HepG2 (cell line): Measurements from ENCODE around the gene EPHA1. TPM values are rescaled to one million over a fixed set of nuclear protein-coding genes. Genes with fewer than 3 reads are reported as not detected.

Source experiments
- CBFB ChIP-seq: sonication (generic); formaldehyde crosslinking; IDR thresholded peaks from 2 replicates; pipeline ENCODE4 v1.4.0; 2020; ENCODE audit warnings: missing genetic modification reagents
- CENPT ChIP-seq: sonication (generic); formaldehyde crosslinking; IDR thresholded peaks from 2 replicates; pipeline ENCODE4 v1.8.0; 2022; ENCODE audit warnings: low read depth, mild to moderate bottlenecking, moderate library complexity, missing genetic modification reagents
- HOXA3 ChIP-seq: sonication (generic); formaldehyde crosslinking; IDR thresholded peaks from 2 replicates; pipeline ENCODE4 v1.5.0; 2020; ENCODE audit warnings: missing genetic modification reagents
- PHF20 ChIP-seq: sonication (generic); formaldehyde crosslinking; IDR thresholded peaks from 2 replicates; pipeline ENCODE4 v1.5.0; 2020; ENCODE audit warnings: mild to moderate bottlenecking, missing genetic modification reagents
- PRDM15 ChIP-seq: sonication (generic); formaldehyde crosslinking; IDR thresholded peaks from 2 replicates; pipeline ENCODE4 v1.4.0; 2020; ENCODE audit warnings: missing genetic modification reagents
- SALL1 ChIP-seq: sonication (generic); formaldehyde crosslinking; IDR thresholded peaks from 2 replicates; pipeline ENCODE4 v1.8.0; 2022; ENCODE audit warnings: mild to moderate bottlenecking, missing genetic modification reagents
- TP53 ChIP-seq: sonication (generic); formaldehyde crosslinking; conservative IDR thresholded peaks from 2 replicates; pipeline ENCODE4 v1.4.0; 2020; ENCODE audit warnings: missing genetic modification reagents
- TRIM24 ChIP-seq: sonication (generic); formaldehyde crosslinking; IDR thresholded peaks from 2 replicates; pipeline ENCODE4 v1.8.0; 2022; ENCODE audit warnings: mild to moderate bottlenecking, missing genetic modification reagents
- ZNF232 ChIP-seq: sonication (generic); formaldehyde crosslinking; IDR thresholded peaks from 2 replicates; pipeline ENCODE4 v1.4.0; 2020; ENCODE audit warnings: missing genetic modification reagents, borderline replicate concordance
- ZNF274 ChIP-seq: sonication (generic); formaldehyde crosslinking; IDR thresholded peaks from 2 replicates; pipeline ENCODE4 v1.5.1; 2020; ENCODE audit warnings: mild to moderate bottlenecking, missing genetic modification reagents
- ZNF569 ChIP-seq: sonication (generic); formaldehyde crosslinking; IDR thresholded peaks from 2 replicates; pipeline ENCODE4 v1.5.0; 2020; ENCODE audit warnings: mild to moderate bottlenecking, missing genetic modification reagents, moderate library complexity, borderline replicate concordance
- ZNF737 ChIP-seq: sonication (generic); formaldehyde crosslinking; IDR thresholded peaks from 2 replicates; pipeline ENCODE4 v1.5.0; 2020; ENCODE audit warnings: missing genetic modification reagents, mild to moderate bottlenecking, borderline replicate concordance
- ZNF891 ChIP-seq: sonication (generic); formaldehyde crosslinking; IDR thresholded peaks from 2 replicates; pipeline ENCODE4 v1.5.0; 2020; ENCODE audit warnings: mild to moderate bottlenecking, missing genetic modification reagents
- polyA plus RNA-seq, 8 experiments: library from polyadenylated mRNA; depleted of rRNA in 3 of 8; stranded (reverse) in 7 of 8; unstranded in 1 of 8; fragments of >200 nt; fragmentation: Illumina TruSeq in 4 of 8; extraction: Trizol in 4 of 8; gene quantifications; 2 replicates each; pipeline versions ENCODE4 v1.2.1 to v1.2.3, GENCODE V29; 2011 to 2016; ENCODE audit warnings: low read depth in 4 of 8, missing spikeins in 1 of 8, mixed read lengths in 1 of 8; ENCODE audit not compliant: insufficient read depth in 1 of 8
- total RNA-seq, 5 experiments: library from RNA; depleted of rRNA; stranded (reverse); fragments of >200 nt; fragmentation: Illumina TruSeq; extraction: Trizol; gene quantifications; 2 replicates each; pipeline ENCODE4 v1.2.3, GENCODE V29; 2016; ENCODE audit warnings: low read depth in 1 of 5
- TF ChIP-seq, protein P1 (sequence below): sonication (generic); formaldehyde crosslinking; IDR thresholded peaks from 2 replicates; pipeline ENCODE4 v1.8.0; 2022; ENCODE audit warnings: low read depth, missing genetic modification reagents
- TF ChIP-seq, protein P2 (sequence below): sonication (generic); formaldehyde crosslinking; IDR thresholded peaks from 2 replicates; pipeline ENCODE4 v1.9.0; 2022; ENCODE audit warnings: missing genetic modification reagents, mild to moderate bottlenecking, borderline replicate concordance
- TF ChIP-seq, protein P3 (sequence below): sonication (generic); formaldehyde crosslinking; IDR thresholded peaks from 2 replicates; pipeline ENCODE4 v1.4.0; 2020; ENCODE audit warnings: missing genetic modification reagents, mild to moderate bottlenecking, borderline replicate concordance
- TF ChIP-seq, protein P4 (sequence below): sonication (generic); formaldehyde crosslinking; IDR thresholded peaks from 2 replicates; pipeline ENCODE4 v1.4.0; 2020; ENCODE audit warnings: mild to moderate bottlenecking, missing genetic modification reagents

The EPHA1 gene
- total and polyA plus RNA-seq, 2 of the 13 experiments (the other 11 are each of a cell fraction or from before 2014, with no cell fraction given): 4.6 to 17.1 TPM

DNA sequence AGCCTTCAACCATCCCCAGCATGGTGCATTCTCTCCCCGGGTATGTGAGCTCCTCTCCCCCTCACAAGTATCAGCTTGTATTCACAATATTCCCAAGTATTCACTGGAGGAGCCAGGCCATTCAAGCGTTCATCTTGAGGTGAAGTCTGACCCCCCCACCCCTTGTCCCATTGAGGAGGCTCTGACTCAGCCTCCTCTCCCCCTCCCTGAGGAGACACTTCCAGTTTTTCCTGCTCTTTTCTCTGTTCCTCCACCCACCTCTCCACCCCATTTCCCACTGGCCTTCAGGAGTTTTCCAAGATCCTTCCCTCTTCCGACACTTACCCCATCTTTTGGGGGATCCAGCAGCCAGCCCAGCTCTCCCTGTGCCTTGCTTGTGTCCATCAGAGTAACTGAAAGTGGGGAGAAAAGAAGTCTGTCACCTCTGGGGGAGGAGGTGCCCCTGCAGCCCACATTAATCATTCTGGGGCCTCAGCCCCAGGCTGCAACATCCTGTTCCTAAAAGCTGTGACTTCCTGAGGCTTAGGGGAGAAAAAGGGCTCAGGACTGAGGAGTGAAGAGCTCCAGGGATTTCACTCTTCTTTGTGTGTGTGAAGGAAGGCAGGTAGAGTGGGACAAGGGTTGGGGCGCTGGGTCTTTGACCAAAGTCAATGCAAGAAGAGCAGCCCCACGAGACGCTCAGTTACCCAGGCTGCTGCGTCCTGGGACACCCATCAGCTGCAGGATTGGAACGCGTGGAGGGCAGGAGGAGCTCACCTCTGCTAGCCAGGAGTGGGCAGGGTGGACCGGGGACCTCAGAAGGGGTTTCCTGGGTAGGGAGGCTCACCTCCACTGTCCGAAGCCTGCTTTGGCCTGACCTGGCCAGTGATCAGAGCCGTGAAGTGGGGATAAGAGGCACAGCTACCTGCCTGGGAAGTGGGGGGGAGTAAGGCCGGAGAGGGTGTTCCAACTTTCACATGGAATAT is 1.1 kb downstream of the EPHA1 start (continued):
- TF ChIP-seq ZNF737 (CRISPR knock-in tag): no peak
- no peak for TF ChIP-seq PRDM15
- TF ChIP-seq SALL1 (CRISPR knock-in tag): peak; percentile 28; the same call in 1 of the 2 replicates
- no peak for TF ChIP-seq CENPT
- TF ChIP-seq, protein P1, sequence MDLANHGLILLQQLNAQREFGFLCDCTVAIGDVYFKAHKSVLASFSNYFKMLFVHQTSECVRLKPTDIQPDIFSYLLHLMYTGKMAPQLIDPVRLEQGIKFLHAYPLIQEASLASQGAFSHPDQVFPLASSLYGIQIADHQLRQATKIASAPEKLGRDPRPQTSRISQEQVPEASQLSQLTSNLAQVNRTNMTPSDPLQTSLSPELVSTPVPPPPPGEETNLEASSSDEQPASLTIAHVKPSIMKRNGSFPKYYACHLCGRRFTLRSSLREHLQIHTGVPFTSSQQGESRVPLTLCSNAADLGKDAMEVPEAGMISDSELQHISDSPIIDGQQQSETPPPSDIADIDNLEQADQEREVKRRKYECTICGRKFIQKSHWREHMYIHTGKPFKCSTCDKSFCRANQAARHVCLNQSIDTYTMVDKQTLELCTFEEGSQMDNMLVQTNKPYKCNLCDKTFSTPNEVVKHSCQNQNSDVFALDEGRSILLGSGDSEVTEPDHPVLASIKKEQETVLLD (CRISPR knock-in tag): no peak
- TF ChIP-seq ZNF891 (CRISPR knock-in tag): 0 out of 2 replicates have a peak, but pooled peaks have one; percentile 33
- 0 out of 2 replicates have a peak, but pooled peaks have one; percentile 0 for TF ChIP-seq ZNF274 (CRISPR knock-in tag)
- TF ChIP-seq TRIM24 (CRISPR knock-in tag): no peak
- no peak for TF ChIP-seq ZNF232 (CRISPR knock-in tag)
- no peak for TF ChIP-seq ZNF569 (CRISPR knock-in tag)
- no peak for TF ChIP-seq TP53 (CRISPR knock-in tag)
- TF ChIP-seq, protein P2, sequence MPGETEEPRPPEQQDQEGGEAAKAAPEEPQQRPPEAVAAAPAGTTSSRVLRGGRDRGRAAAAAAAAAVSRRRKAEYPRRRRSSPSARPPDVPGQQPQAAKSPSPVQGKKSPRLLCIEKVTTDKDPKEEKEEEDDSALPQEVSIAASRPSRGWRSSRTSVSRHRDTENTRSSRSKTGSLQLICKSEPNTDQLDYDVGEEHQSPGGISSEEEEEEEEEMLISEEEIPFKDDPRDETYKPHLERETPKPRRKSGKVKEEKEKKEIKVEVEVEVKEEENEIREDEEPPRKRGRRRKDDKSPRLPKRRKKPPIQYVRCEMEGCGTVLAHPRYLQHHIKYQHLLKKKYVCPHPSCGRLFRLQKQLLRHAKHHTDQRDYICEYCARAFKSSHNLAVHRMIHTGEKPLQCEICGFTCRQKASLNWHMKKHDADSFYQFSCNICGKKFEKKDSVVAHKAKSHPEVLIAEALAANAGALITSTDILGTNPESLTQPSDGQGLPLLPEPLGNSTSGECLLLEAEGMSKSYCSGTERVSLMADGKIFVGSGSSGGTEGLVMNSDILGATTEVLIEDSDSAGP (CRISPR knock-in tag): peak; percentile 72; the same call in 1 of the 2 replicates
- TF ChIP-seq, protein P3, sequence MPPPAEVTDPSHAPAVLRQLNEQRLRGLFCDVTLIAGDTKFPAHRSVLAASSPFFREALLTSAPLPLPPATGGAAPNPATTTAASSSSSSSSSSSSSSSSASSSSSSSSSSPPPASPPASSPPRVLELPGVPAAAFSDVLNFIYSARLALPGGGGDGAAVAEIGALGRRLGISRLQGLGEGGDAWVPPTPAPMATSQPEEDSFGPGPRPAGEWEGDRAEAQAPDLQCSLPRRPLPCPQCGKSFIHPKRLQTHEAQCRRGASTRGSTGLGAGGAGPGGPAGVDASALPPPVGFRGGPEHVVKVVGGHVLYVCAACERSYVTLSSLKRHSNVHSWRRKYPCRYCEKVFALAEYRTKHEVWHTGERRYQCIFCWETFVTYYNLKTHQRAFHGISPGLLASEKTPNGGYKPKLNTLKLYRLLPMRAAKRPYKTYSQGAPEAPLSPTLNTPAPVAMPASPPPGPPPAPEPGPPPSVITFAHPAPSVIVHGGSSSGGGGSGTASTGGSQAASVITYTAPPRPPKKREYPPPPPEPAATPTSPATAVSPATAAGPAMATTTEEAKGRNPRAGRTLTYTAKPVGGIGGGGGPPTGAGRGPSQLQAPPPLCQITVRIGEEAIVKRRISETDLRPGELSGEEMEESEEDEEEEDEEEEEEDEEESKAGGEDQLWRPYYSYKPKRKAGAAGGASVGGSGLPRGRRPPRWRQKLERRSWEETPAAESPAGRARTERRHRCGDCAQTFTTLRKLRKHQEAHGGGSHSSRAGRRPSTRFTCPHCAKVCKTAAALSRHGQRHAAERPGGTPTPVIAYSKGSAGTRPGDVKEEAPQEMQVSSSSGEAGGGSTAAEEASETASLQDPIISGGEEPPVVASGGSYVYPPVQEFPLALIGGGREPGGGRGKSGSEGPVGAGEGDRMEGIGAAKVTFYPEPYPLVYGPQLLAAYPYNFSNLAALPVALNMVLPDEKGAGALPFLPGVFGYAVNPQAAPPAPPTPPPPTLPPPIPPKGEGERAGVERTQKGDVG (CRISPR knock-in tag): 0 out of 2 replicates have a peak, but pooled peaks have one; percentile 44
- TF ChIP-seq HOXA3 (CRISPR knock-in tag): no peak
- no peak for TF ChIP-seq CBFB (CRISPR knock-in tag)
- TF ChIP-seq, protein P4, sequence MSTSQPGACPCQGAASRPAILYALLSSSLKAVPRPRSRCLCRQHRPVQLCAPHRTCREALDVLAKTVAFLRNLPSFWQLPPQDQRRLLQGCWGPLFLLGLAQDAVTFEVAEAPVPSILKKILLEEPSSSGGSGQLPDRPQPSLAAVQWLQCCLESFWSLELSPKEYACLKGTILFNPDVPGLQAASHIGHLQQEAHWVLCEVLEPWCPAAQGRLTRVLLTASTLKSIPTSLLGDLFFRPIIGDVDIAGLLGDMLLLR (CRISPR knock-in tag): no peak
- TF ChIP-seq PHF20 (CRISPR knock-in tag): no peak
